Body of pancreas (tissue), 4 donors: Measurements from ENCODE around the gene ZNF236. TPM values are rescaled to one million over a fixed set of nuclear protein-coding genes. Genes with fewer than 3 reads are reported as not detected.

Source experiments
- ATAC-seq: fragments of 150-250 bp; one replicate; pipeline ENCODE4 v1.9.1; 2016
- DNase-seq, 4 donors: peaks; one replicate each; pipeline ENCODE4 v3.0.0-alpha.2; 2019
- H3K27ac ChIP-seq, 4 donors: fragments of 200-600 bp; sonication (generic); 1 replicate in 3 of 4; 2 replicates in 1 of 4; pipeline versions ENCODE4 v1.5.1 to v1.6.1; 2016 to 2019; ENCODE audit warnings: mild to moderate bottlenecking in 1 of 4, mixed read lengths in 1 of 4, moderate library complexity in 1 of 4
- H3K27me3 ChIP-seq, 2 donors: fragments of 200-600 bp; sonication (generic); one replicate each; pipeline ENCODE4 v1.6.0; 2016; ENCODE audit warnings: mild to moderate bottlenecking in 1 of 2
- H3K36me3 ChIP-seq, 2 donors: fragments of 200-600 bp; sonication (generic); replicated peaks in 1 of 2; 2 replicates each; pipeline ENCODE4 v1.5.1; 2016; ENCODE audit warnings: low read depth in 2 of 2; ENCODE audit not compliant: insufficient read depth in 1 of 2
- H3K4me1 ChIP-seq: fragments of 200-600 bp; sonication (generic); one replicate; pipeline ENCODE4 v1.6.0; 2016
- H3K4me3 ChIP-seq, 2 donors: fragments of 200-600 bp; sonication (generic); 1 replicate in 1 of 2; 2 replicates in 1 of 2; pipeline ENCODE4 v1.5.1; 2016 to 2019
- H3K9me3 ChIP-seq, 3 donors: fragments of 200-600 bp; sonication (generic); 1 replicate in 2 of 3; 2 replicates in 1 of 3; pipeline ENCODE4 v1.5.1; 2016
- CTCF ChIP-seq, 7 experiments: fragments of 450-650 bp in 4 of 7; fragments of 200-600 bp in 3 of 7; sonication (generic) in 3 of 7; IDR thresholded peaks; one replicate each; pipeline ENCODE4 v1.5.1; 2016 to 2019; ENCODE audit warnings: antibody characterized with exemption in 7 of 7
- POLR2A ChIP-seq, 3 donors: fragments of 450-650 bp; IDR thresholded peaks; one replicate each; pipeline ENCODE4 v1.6.1; 2016; ENCODE audit warnings: antibody characterized with exemption in 3 of 3, mild to moderate bottlenecking in 2 of 3
- WGBS, 2 donors: methylation state at CpG; one replicate each; pipeline ENCODE4 v1.1.5; 2017; 5-methylcytosine and 5-hydroxymethylcytosine counted together
- intact Hi-C: fragments of 100-400 bp; cut with DNase I; formaldehyde crosslinking; loops from one replicate; pipeline ENCODE4 v1.15.1; 2023
- small RNA-seq: library from RNA; depleted of rRNA; stranded (forward); fragments of <200 nt; gene quantifications from one replicate; pipeline ENCODE3, GENCODE V24; 2016
- total RNA-seq, 2 donors: library from RNA; depleted of rRNA; stranded (reverse); fragments of >200 nt; gene quantifications; one replicate each; pipeline ENCODE4 v1.1.0, GENCODE V29; 2016

The ZNF236 gene
- total RNA-seq, 2 donors from 2014 or later: 9.6 to 22.7 TPM

GRCh38 chr18:77019641-77020040, 197.3 kb downstream of the ZNF236 start:
- H3K9me3 ChIP-seq: no peaks in the 10 kb centered on the region
- no peak overlapping the region for H3K27ac ChIP-seq
- H3K4me1 ChIP-seq: no peaks in the 10 kb centered on the region
- DNase-seq (no peak), ATAC-seq (no peak)
- peaks cover 0 to 2% of the 10 kb centered on the region in 2 donors for H3K36me3 ChIP-seq
- TF ChIP-seq POLR2A (IDR thresholded peaks at IDR 0.05) (no peak), CTCF (IDR thresholded peaks at IDR 0.05) (no peak)
- no peaks in the 10 kb centered on the region for H3K27me3 ChIP-seq
- WGBS, 2 donors: 95 to 96% methylated on average over 8 to 9 of the region's 9 CpGs
- intact Hi-C loops: no loop called here
- no peak overlapping the region for H3K4me3 ChIP-seq

Small RNA genes within 50 kb of the gene (small RNA-seq; reads per million reads assigned to genes)
- gene RF00017 (not detected), gene RNU6-346P (not detected)
